Activated T-cell treated with anti-CD3 and anti-CD28 coated beads, Interleukin-2, amount 50 U/mL, for 72 hours (primary cell): ENCODE results near the gene SOX5. TPM values are rescaled to one million over a fixed set of nuclear protein-coding genes. Genes with fewer than 3 reads are reported as not detected.
"Not testable (repeated sequence)": the region's sequence is repeated elsewhere in the genome, so short reads cannot be mapped to it uniquely, and the experiment has no call there.

Source experiments
- ATAC-seq, 2 donors: fragments of 150-1000 bp; cut with Tn5 transposase; replicated peaks in 1 of 2; 2 replicates each; pipeline ENCODE4 v1.10.0; 2021; ENCODE audit warnings: moderate library complexity in 2 of 2, mild to moderate bottlenecking in 1 of 2
- DNase-seq, 2 donors: peaks; one replicate each; pipeline ENCODE4 v3.0.0; 2021 to 2022; ENCODE audit warnings: mixed read lengths in 1 of 2
- H3K27ac Mint-ChIP-seq: one replicate; pipeline ENCODE4 v1.8.0; 2022; ENCODE audit warnings: mild to moderate bottlenecking, moderate library complexity, mixed read lengths
- H3K27me3 Mint-ChIP-seq: one replicate; pipeline ENCODE4 v1.8.0; 2022; ENCODE audit warnings: low read depth, mixed read lengths
- H3K36me3 Mint-ChIP-seq, 2 donors: one replicate each; pipeline ENCODE4 v1.8.0; 2022; ENCODE audit warnings: mixed read lengths in 2 of 2, mild to moderate bottlenecking in 1 of 2; ENCODE audit not compliant: insufficient read depth in 2 of 2
- H3K4me1 Mint-ChIP-seq: one replicate; pipeline ENCODE4 v1.8.0; 2022; ENCODE audit warnings: low read depth, mixed read lengths
- H3K4me3 Mint-ChIP-seq, 2 donors: one replicate each; pipeline ENCODE4 v1.8.0; 2022; ENCODE audit warnings: mild to moderate bottlenecking in 2 of 2, mixed read lengths in 2 of 2, moderate library complexity in 2 of 2
- H3K9me3 Mint-ChIP-seq, 2 donors: one replicate each; pipeline ENCODE4 v1.8.0; 2022; ENCODE audit warnings: mixed read lengths in 2 of 2
- total RNA-seq, 2 donors: library from RNA; stranded (reverse); gene quantifications; one replicate each; pipeline ENCODE4 v1.2.3, GENCODE V29; 2022

SOX5 gene
- total RNA-seq, 2 donors from 2014 or later, result 1.7 to 2.5 TPM

- Mint-ChIP-seq H3K9me3 (no peaks in the 10 kb centered on the region), H3K4me3 (no peak overlapping the region), H3K4me1 (no peaks in the 10 kb centered on the region), H3K27me3 (no peaks in the 10 kb centered on the region), H3K27ac (no peak overlapping the region), H3K36me3 (no peaks in the 10 kb centered on the region)
- no peak for DNase-seq
- ATAC-seq, result no peak
Observed at GRCh38 chr12:23893611-23894010, 55.9 kb downstream of the SOX5 start.

GRCh38 chr12:23891115-23891514 is 58.4 kb downstream of the SOX5 start:
- DNase-seq, result no peak
- Mint-ChIP-seq H3K27me3 (no peaks in the 10 kb centered on the region), H3K27ac (no peak overlapping the region), H3K9me3 (no peaks in the 10 kb centered on the region), H3K4me3 (no peak overlapping the region), H3K4me1 (no peaks in the 10 kb centered on the region), H3K36me3 (no peaks in the 10 kb centered on the region)
- no peak for ATAC-seq

GRCh38 chr12:23889069-23889440 is 60.4 kb downstream of the SOX5 start:
- H3K27ac Mint-ChIP-seq, result no peak overlapping the region
- H3K27me3 Mint-ChIP-seq, result no peaks in the 10 kb centered on the region
- ATAC-seq, result no peak
- H3K36me3 Mint-ChIP-seq, result no peaks in the 10 kb centered on the region
- DNase-seq, result no peak
- H3K4me1 Mint-ChIP-seq, result no peaks in the 10 kb centered on the region
- H3K4me3 Mint-ChIP-seq, result no peak overlapping the region
- no peaks in the 10 kb centered on the region for H3K9me3 Mint-ChIP-seq

- H3K9me3 Mint-ChIP-seq, result no peaks in the 10 kb centered on the region
- H3K27me3 Mint-ChIP-seq, result no peaks in the 10 kb centered on the region
- no peaks in the 10 kb centered on the region for H3K4me1 Mint-ChIP-seq
- ATAC-seq, result no peak
- no peak for DNase-seq
- H3K27ac Mint-ChIP-seq, result no peak overlapping the region
- H3K4me3 Mint-ChIP-seq, result no peak overlapping the region
- H3K36me3 Mint-ChIP-seq, result no peaks in the 10 kb centered on the region
Observed at GRCh38 chr12:23888396-23889068, 60.9 kb downstream of the SOX5 start.

- DNase-seq (no peak), ATAC-seq (no peak)
- no peak overlapping the region for H3K4me3 Mint-ChIP-seq
- no peaks in the 10 kb centered on the region for H3K36me3 Mint-ChIP-seq
- H3K4me1 Mint-ChIP-seq, result no peaks in the 10 kb centered on the region
- H3K9me3 Mint-ChIP-seq, result no peaks in the 10 kb centered on the region
- H3K27me3 Mint-ChIP-seq, result no peaks in the 10 kb centered on the region
- peak overlapping the region; percentile 33 for H3K27ac Mint-ChIP-seq
Observed at GRCh38 chr12:23887055-23887835, 62.2 kb downstream of the SOX5 start.

- no peaks in the 10 kb centered on the region for H3K9me3 Mint-ChIP-seq
- H3K4me1 Mint-ChIP-seq, result no peaks in the 10 kb centered on the region
- H3K27me3 Mint-ChIP-seq, result no peaks in the 10 kb centered on the region
- ATAC-seq (no peak), DNase-seq (no peak)
- no peaks in the 10 kb centered on the region for H3K36me3 Mint-ChIP-seq
- H3K27ac Mint-ChIP-seq, result no peak overlapping the region
- no peak overlapping the region for H3K4me3 Mint-ChIP-seq
Observed at GRCh38 chr12:23885394-23885793, 64.1 kb downstream of the SOX5 start.

- ATAC-seq, result no peak
- Mint-ChIP-seq H3K27me3 (no peaks in the 10 kb centered on the region), H3K9me3 (no peaks in the 10 kb centered on the region), H3K36me3 (no peaks in the 10 kb centered on the region), H3K4me1 (no peaks in the 10 kb centered on the region), H3K4me3 (no peak overlapping the region), H3K27ac (no peak overlapping the region)
- DNase-seq, result no peak
Observed at GRCh38 chr12:23884909-23885308, 64.6 kb downstream of the SOX5 start.

- Mint-ChIP-seq H3K27me3 (no peaks in the 10 kb centered on the region), H3K9me3 (no peaks in the 10 kb centered on the region), H3K4me1 (no peaks in the 10 kb centered on the region), H3K27ac (no peak overlapping the region), H3K36me3 (no peaks in the 10 kb centered on the region), H3K4me3 (no peak overlapping the region)
- ATAC-seq (no peak), DNase-seq (no peak)
Observed at GRCh38 chr12:23880988-23881387, 68.5 kb downstream of the SOX5 start.

GRCh38 chr12:23876618-23877017 is 72.9 kb downstream of the SOX5 start:
- not testable (repeated sequence) for H3K36me3 Mint-ChIP-seq, H3K27me3 Mint-ChIP-seq, H3K4me1 Mint-ChIP-seq, ATAC-seq, H3K9me3 Mint-ChIP-seq, DNase-seq, H3K27ac Mint-ChIP-seq, H3K4me3 Mint-ChIP-seq

- Mint-ChIP-seq H3K36me3 (no peaks in the 10 kb centered on the region), H3K4me1 (no peaks in the 10 kb centered on the region), H3K27me3 (no peaks in the 10 kb centered on the region), H3K9me3 (peaks cover 6 to 9% of the 10 kb centered on the region in 2 donors), H3K4me3 (no peak overlapping the region), H3K27ac (no peak overlapping the region)
- ATAC-seq, result no peak
- DNase-seq, result no peak
Observed at GRCh38 chr12:23867794-23868193, 81.7 kb downstream of the SOX5 start.

GRCh38 chr12:23862701-23863100 is 86.8 kb downstream of the SOX5 start:
- no peaks in the 10 kb centered on the region for H3K4me1 Mint-ChIP-seq
- H3K9me3 Mint-ChIP-seq, result peaks cover 10 to 12% of the 10 kb centered on the region in 2 donors
- DNase-seq (no peak), ATAC-seq (no peak)
- H3K27me3 Mint-ChIP-seq, result no peaks in the 10 kb centered on the region
- no peak overlapping the region for H3K4me3 Mint-ChIP-seq
- H3K27ac Mint-ChIP-seq, result no peak overlapping the region
- H3K36me3 Mint-ChIP-seq, result peaks cover 0 to 2% of the 10 kb centered on the region in 2 donors

- Mint-ChIP-seq H3K9me3 (peaks cover 8 to 11% of the 10 kb centered on the region in 2 donors), H3K36me3 (peaks cover 0 to 2% of the 10 kb centered on the region in 2 donors), H3K27me3 (no peaks in the 10 kb centered on the region), H3K27ac (no peak overlapping the region), H3K4me3 (no peak overlapping the region), H3K4me1 (no peaks in the 10 kb centered on the region)
- no peak for ATAC-seq
- no peak for DNase-seq
Observed at GRCh38 chr12:23860019-23860418, 89.5 kb downstream of the SOX5 start.

GRCh38 chr12:23857178-23857577 is 92.3 kb downstream of the SOX5 start:
- H3K27me3 Mint-ChIP-seq, result no peaks in the 10 kb centered on the region
- DNase-seq (no peak), ATAC-seq (no peak)
- peaks cover 0 to 2% of the 10 kb centered on the region in 2 donors for H3K36me3 Mint-ChIP-seq
- H3K4me3 Mint-ChIP-seq, result no peak overlapping the region
- H3K4me1 Mint-ChIP-seq, result no peaks in the 10 kb centered on the region
- H3K9me3 Mint-ChIP-seq, result peaks cover 7% of the 10 kb centered on the region in 2 donors
- no peak overlapping the region for H3K27ac Mint-ChIP-seq

- no peak overlapping the region for H3K4me3 Mint-ChIP-seq
- DNase-seq (no peak), ATAC-seq (no peak)
- peaks cover 7% of the 10 kb centered on the region in 2 donors for H3K9me3 Mint-ChIP-seq
- no peaks in the 10 kb centered on the region for H3K27me3 Mint-ChIP-seq
- H3K27ac Mint-ChIP-seq, result no peak overlapping the region
- no peaks in the 10 kb centered on the region for H3K4me1 Mint-ChIP-seq
- H3K36me3 Mint-ChIP-seq, result peaks cover 0 to 2% of the 10 kb centered on the region in 2 donors
Observed at GRCh38 chr12:23855813-23856212, 93.7 kb downstream of the SOX5 start.
